WTC11 (cell line): Measurements from ENCODE around the gene KCNMA1. TPM values are rescaled to one million over a fixed set of nuclear protein-coding genes. Genes with fewer than 3 reads are reported as not detected.

ENCODE experiments used
- ATAC-seq: fragments of 200-7000 bp; cut with Tn5 transposase; 2 replicates; pipeline ENCODE4 v1.10.0; 2021; ENCODE audit warnings: mild to moderate bottlenecking, moderate library complexity
- CTCF ChIA-PET: fragments of 300-600 bp; sonication (Branson Sonifier 250); formaldehyde crosslinking; loops from one replicate; lab custom pipeline; 2021; ENCODE audit warnings: antibody characterized with exemption; lab: Charles Lee
- POLR2A ChIA-PET: fragments of 350-600 bp; sonication (Branson Sonifier 250); formaldehyde crosslinking; loops from one replicate; lab custom pipeline; 2021; ENCODE audit warnings: antibody characterized with exemption; lab: Charles Lee
- DNase-seq: peaks from one replicate; pipeline ENCODE4 v3.0.0; 2021; ENCODE audit warnings: low spot score
- H3K27ac Mint-ChIP-seq: 2 replicates; pipeline ENCODE4 v1.8.0; 2021; ENCODE audit warnings: mixed read lengths
- H3K27me3 Mint-ChIP-seq: 2 replicates; pipeline ENCODE4 v1.8.0; 2021; ENCODE audit warnings: low read depth, mild to moderate bottlenecking, moderate library complexity, mixed read lengths
- H3K36me3 Mint-ChIP-seq: 2 replicates; pipeline ENCODE4 v1.8.0; 2021; ENCODE audit warnings: mixed read lengths
- H3K4me1 Mint-ChIP-seq: 2 replicates; pipeline ENCODE4 v1.8.0; 2022; ENCODE audit warnings: mixed read lengths
- H3K4me3 Mint-ChIP-seq: 2 replicates; pipeline ENCODE4 v1.8.0; 2021; ENCODE audit warnings: mild to moderate bottlenecking, moderate library complexity, mixed read lengths
- H3K9me3 Mint-ChIP-seq: 2 replicates; pipeline ENCODE4 v1.8.0; 2021; ENCODE audit warnings: mixed read lengths
- ATF3 ChIP-seq: sonication (generic); formaldehyde crosslinking; conservative IDR thresholded peaks from 2 replicates; pipeline ENCODE4 v1.8.1; 2022; ENCODE audit warnings: mild to moderate bottlenecking, missing genetic modification reagents
- FOXJ3 ChIP-seq: sonication (generic); formaldehyde crosslinking; IDR thresholded peaks from 2 replicates; pipeline ENCODE4 v1.9.0; 2021; ENCODE audit warnings: missing genetic modification reagents, mild to moderate bottlenecking, borderline replicate concordance
- FOXP1 ChIP-seq: sonication (generic); formaldehyde crosslinking; IDR thresholded peaks from 2 replicates; pipeline ENCODE4 v1.8.0; 2022; ENCODE audit warnings: missing genetic modification reagents, mild to moderate bottlenecking, moderate library complexity, borderline replicate concordance
- PRDM15 ChIP-seq: sonication (generic); formaldehyde crosslinking; IDR thresholded peaks from 2 replicates; pipeline ENCODE4 v1.8.0; 2022; ENCODE audit warnings: missing genetic modification reagents
- TEAD4 ChIP-seq: sonication (generic); formaldehyde crosslinking; IDR thresholded peaks from 2 replicates; pipeline ENCODE4 v1.8.0; 2022; ENCODE audit warnings: mild to moderate bottlenecking, missing genetic modification reagents
- ZNF232 ChIP-seq: sonication (generic); formaldehyde crosslinking; IDR thresholded peaks from 2 replicates; pipeline ENCODE4 v1.8.0; 2022; ENCODE audit warnings: mild to moderate bottlenecking, missing genetic modification reagents
- ZNF416 ChIP-seq: fragments of 250-450 bp; sonication (Bioruptor Pico); IDR thresholded peaks from 2 replicates; pipeline ENCODE4 v1.9.0; 2021; ENCODE audit warnings: mild to moderate bottlenecking, inconsistent platforms
- total RNA-seq: library from RNA; stranded (reverse); gene quantifications from 3 replicates; pipeline ENCODE4 v1.2.3, GENCODE V29; 2021
- TF ChIP-seq, protein P1 (sequence below): sonication (generic); formaldehyde crosslinking; IDR thresholded peaks from 2 replicates; pipeline ENCODE4 v1.8.0; 2022; ENCODE audit warnings: mild to moderate bottlenecking, missing genetic modification reagents
- TF ChIP-seq, protein P2 (sequence below): fragments of 250-450 bp; sonication (Bioruptor Pico); IDR thresholded peaks from 2 replicates; pipeline ENCODE4 v1.9.0; 2021; ENCODE audit warnings: moderate library complexity, mild to moderate bottlenecking, inconsistent platforms, borderline replicate concordance
- TF ChIP-seq, protein P3 (sequence below): sonication (generic); formaldehyde crosslinking; IDR thresholded peaks from 2 replicates; pipeline ENCODE4 v1.8.0; 2023; ENCODE audit warnings: mild to moderate bottlenecking, missing genetic modification reagents
- TF ChIP-seq, protein P4 (sequence below): sonication (generic); formaldehyde crosslinking; IDR thresholded peaks from 2 replicates; pipeline ENCODE4 v1.8.1; 2022; ENCODE audit warnings: missing genetic modification reagents, borderline replicate concordance

Gene KCNMA1
- total RNA-seq, 1 experiment from 2014 or later, result 7.3 TPM

DNA sequence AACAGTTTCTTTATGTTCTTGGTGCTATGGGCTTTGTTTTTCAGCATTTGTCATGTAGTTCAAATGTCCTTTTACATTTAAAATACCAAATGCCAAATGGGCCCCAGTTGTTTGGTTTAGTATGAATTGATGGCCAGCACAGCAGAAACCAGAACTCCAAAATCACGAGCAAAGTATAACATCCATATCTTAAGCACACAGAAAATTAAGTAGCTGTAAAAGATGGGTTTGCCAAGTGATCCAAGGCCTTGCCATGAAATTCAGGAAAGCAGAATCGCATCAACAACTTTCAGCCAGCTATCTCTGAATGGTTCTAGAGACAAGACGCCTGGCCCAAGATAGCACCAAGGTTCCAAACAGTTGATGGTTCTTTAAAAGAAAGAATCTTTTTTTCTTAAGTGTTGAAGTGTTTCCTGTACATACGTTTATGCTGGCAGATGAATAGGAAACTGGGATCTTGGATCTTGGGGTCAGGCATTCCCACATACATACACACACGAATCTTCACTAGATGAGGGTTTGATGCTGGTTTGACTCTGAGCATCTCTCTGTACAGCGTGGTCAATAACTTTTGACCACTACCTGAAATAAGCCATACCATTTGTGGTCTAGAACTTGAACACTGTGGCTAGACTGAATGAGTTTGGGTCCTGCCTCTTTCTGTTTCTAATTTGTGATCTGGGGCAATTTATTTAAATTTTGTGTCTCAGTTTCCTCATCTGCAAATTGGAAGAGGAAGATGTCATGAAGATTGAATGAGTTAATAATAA lies 711.8 kb downstream of the KCNMA1 start:
- Mint-ChIP-seq H3K27ac (no peak overlapping the region), H3K9me3 (peaks cover 9% of the 10 kb centered on the region), H3K36me3 (no peaks in the 10 kb centered on the region), H3K4me1 (peaks cover 37% of the 10 kb centered on the region), H3K4me3 (no peak overlapping the region), H3K27me3 (no peaks in the 10 kb centered on the region)
- ATAC-seq, result no peak
- no peak for DNase-seq
- TF ChIP-seq, protein P1, sequence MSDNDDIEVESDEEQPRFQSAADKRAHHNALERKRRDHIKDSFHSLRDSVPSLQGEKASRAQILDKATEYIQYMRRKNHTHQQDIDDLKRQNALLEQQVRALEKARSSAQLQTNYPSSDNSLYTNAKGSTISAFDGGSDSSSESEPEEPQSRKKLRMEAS, result no peak
- TF ChIP-seq, protein P2, sequence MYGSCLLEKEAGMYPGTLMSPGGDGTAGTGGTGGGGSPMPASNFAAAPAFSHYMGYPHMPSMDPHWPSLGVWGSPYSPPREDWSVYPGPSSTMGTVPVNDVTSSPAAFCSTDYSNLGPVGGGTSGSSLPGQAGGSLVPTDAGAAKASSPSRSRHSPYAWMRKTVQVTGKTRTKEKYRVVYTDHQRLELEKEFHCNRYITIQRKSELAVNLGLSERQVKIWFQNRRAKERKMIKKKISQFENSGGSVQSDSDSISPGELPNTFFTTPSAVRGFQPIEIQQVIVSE (CRISPR knock-in tag), result no peak
- TF ChIP-seq FOXJ3 (CRISPR knock-in tag), result no peak
- ChIA-PET POLR2A (no interaction called here), CTCF (no interaction called here)

- DNase-seq (no peak), ATAC-seq (no peak)
- Mint-ChIP-seq H3K27me3 (no peaks in the 10 kb centered on the region), H3K36me3 (no peaks in the 10 kb centered on the region), H3K4me1 (peaks cover 22% of the 10 kb centered on the region), H3K4me3 (no peak overlapping the region), H3K27ac (no peak overlapping the region), H3K9me3 (no peaks in the 10 kb centered on the region)
- TF ChIP-seq, protein P3, sequence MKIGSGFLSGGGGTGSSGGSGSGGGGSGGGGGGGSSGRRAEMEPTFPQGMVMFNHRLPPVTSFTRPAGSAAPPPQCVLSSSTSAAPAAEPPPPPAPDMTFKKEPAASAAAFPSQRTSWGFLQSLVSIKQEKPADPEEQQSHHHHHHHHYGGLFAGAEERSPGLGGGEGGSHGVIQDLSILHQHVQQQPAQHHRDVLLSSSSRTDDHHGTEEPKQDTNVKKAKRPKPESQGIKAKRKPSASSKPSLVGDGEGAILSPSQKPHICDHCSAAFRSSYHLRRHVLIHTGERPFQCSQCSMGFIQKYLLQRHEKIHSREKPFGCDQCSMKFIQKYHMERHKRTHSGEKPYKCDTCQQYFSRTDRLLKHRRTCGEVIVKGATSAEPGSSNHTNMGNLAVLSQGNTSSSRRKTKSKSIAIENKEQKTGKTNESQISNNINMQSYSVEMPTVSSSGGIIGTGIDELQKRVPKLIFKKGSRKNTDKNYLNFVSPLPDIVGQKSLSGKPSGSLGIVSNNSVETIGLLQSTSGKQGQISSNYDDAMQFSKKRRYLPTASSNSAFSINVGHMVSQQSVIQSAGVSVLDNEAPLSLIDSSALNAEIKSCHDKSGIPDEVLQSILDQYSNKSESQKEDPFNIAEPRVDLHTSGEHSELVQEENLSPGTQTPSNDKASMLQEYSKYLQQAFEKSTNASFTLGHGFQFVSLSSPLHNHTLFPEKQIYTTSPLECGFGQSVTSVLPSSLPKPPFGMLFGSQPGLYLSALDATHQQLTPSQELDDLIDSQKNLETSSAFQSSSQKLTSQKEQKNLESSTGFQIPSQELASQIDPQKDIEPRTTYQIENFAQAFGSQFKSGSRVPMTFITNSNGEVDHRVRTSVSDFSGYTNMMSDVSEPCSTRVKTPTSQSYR, result no peak
- TF ChIP-seq TEAD4, result no peak
- TF ChIP-seq, protein P4, sequence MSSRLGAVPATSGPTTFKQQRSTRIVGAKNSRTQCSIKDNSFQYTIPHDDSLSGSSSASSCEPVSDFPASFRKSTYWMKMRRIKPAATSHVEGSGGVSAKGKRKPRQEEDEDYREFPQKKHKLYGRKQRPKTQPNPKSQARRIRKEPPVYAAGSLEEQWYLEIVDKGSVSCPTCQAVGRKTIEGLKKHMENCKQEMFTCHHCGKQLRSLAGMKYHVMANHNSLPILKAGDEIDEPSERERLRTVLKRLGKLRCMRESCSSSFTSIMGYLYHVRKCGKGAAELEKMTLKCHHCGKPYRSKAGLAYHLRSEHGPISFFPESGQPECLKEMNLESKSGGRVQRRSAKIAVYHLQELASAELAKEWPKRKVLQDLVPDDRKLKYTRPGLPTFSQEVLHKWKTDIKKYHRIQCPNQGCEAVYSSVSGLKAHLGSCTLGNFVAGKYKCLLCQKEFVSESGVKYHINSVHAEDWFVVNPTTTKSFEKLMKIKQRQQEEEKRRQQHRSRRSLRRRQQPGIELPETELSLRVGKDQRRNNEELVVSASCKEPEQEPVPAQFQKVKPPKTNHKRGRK (CRISPR knock-in tag), result no peak
- no peak for TF ChIP-seq ZNF232 (CRISPR knock-in tag)
- TF ChIP-seq ZNF416 (CRISPR knock-in tag), result no peak
- no peak for TF ChIP-seq ATF3 (CRISPR knock-in tag)
- no peak for TF ChIP-seq PRDM15 (CRISPR knock-in tag)
- TF ChIP-seq FOXP1 (CRISPR knock-in tag), result no peak
- ChIA-PET POLR2A (interaction anchor here (0.7 kb wide), 1 partner anchor 395 kb away, joined by 3 read pairs; no protein-coding TSS in a partner anchor), CTCF (interaction anchor here (0.7 to 1.3 kb wide), 2 partner anchors 19 to 129 kb away, joined by 3 read pairs; no protein-coding TSS in a partner anchor)
Observed at GRCh38 chr10:76922666-76923065, 714.9 kb downstream of the KCNMA1 start.
